H9 (cell line): ENCODE data around the gene WDR54. TPM values are rescaled to one million over a fixed set of nuclear protein-coding genes. Genes with fewer than 3 reads are reported as not detected.

Experiments used
- DNase-seq: peaks from one replicate; pipeline ENCODE4 v3.0.0-alpha.2; 2017
- H2AFZ ChIP-seq: one replicate; pipeline ENCODE4 v1.6.1; 2013; ENCODE audit warnings: mild to moderate bottlenecking, low read length, control low read depth, moderate library complexity
- H2AK5ac ChIP-seq: 2 replicates; pipeline ENCODE4 v1.6.1; 2013; ENCODE audit warnings: low read length, control low read depth, mixed read lengths; ENCODE audit not compliant: insufficient read length
- H2BK120ac ChIP-seq: one replicate; pipeline ENCODE4 v1.6.1; 2013; ENCODE audit warnings: low read depth, mild to moderate bottlenecking, low read length, control low read depth, inconsistent platforms; ENCODE audit not compliant: poor library complexity, severe bottlenecking
- H2BK12ac ChIP-seq: 2 replicates; pipeline ENCODE4 v1.6.1; 2013; ENCODE audit warnings: low read length, control low read depth, mixed read lengths, low read depth; ENCODE audit not compliant: insufficient read length
- H2BK15ac ChIP-seq: 2 replicates; pipeline ENCODE4 v1.6.1; 2013; ENCODE audit warnings: low read depth, low read length, control low read depth
- H2BK20ac ChIP-seq: one replicate; pipeline ENCODE4 v1.6.1; 2013; ENCODE audit warnings: low read depth, mild to moderate bottlenecking, low read length, control low read depth, inconsistent platforms; ENCODE audit not compliant: poor library complexity, severe bottlenecking
- H2BK5ac ChIP-seq: 2 replicates; pipeline ENCODE4 v1.6.1; 2013; ENCODE audit warnings: low read length, control low read depth, mixed read lengths; ENCODE audit not compliant: insufficient read length
- H3K14ac ChIP-seq: 2 replicates; pipeline ENCODE4 v1.6.1; 2013; ENCODE audit warnings: low read length, control low read depth; ENCODE audit not compliant: insufficient read depth
- H3K18ac ChIP-seq: 2 replicates; pipeline ENCODE4 v1.6.1; 2013; ENCODE audit warnings: low read depth, mild to moderate bottlenecking, mixed read lengths, low read length, control low read depth; ENCODE audit not compliant: insufficient read length
- H3K23ac ChIP-seq: 2 replicates; pipeline ENCODE4 v1.6.1; 2013; ENCODE audit warnings: low read length, control low read depth, mixed read lengths, low read depth; ENCODE audit not compliant: insufficient read length
- H3K23me2 ChIP-seq: 2 replicates; pipeline ENCODE4 v1.6.1; 2013; ENCODE audit warnings: low read depth, mild to moderate bottlenecking, mixed read lengths, low read length, control low read depth; ENCODE audit not compliant: insufficient read length, poor library complexity, severe bottlenecking
- H3K27ac ChIP-seq: 2 replicates; pipeline ENCODE4 v1.5.1; 2013; ENCODE audit warnings: low read length, control low read depth, mixed read lengths, low read depth; ENCODE audit not compliant: insufficient read length
- H3K27me3 ChIP-seq: 2 replicates; pipeline ENCODE4 v1.6.1; 2013; ENCODE audit warnings: low read length, control low read depth, inconsistent platforms; ENCODE audit not compliant: insufficient read depth
- H3K4ac ChIP-seq: 2 replicates; pipeline ENCODE4 v1.6.1; 2013; ENCODE audit warnings: low read depth, mild to moderate bottlenecking, control low read depth, inconsistent platforms, low read length, moderate library complexity
- H3K4me1 ChIP-seq: 2 replicates; pipeline ENCODE4 v1.6.1; 2013; ENCODE audit warnings: low read length, control low read depth, inconsistent platforms; ENCODE audit not compliant: insufficient read depth
- H3K4me2 ChIP-seq: 2 replicates; pipeline ENCODE4 v1.6.1; 2013; ENCODE audit warnings: low read length, control low read depth, mixed read lengths; ENCODE audit not compliant: insufficient read length, insufficient read depth
- H3K56ac ChIP-seq: 2 replicates; pipeline ENCODE4 v1.6.1; 2013; ENCODE audit warnings: low read depth, mild to moderate bottlenecking, mixed read lengths, low read length, control low read depth; ENCODE audit not compliant: insufficient read length
- H3K79me1 ChIP-seq: 2 replicates; pipeline ENCODE4 v1.6.1; 2013; ENCODE audit warnings: low read depth, mild to moderate bottlenecking, moderate library complexity, low read length, control low read depth, inconsistent platforms; ENCODE audit not compliant: insufficient read depth, poor library complexity, severe bottlenecking
- H3K79me2 ChIP-seq: 2 replicates; pipeline ENCODE4 v1.6.1; 2013; ENCODE audit warnings: low read length, control low read depth, inconsistent platforms; ENCODE audit not compliant: insufficient read depth
- H3K9ac ChIP-seq: 2 replicates; pipeline ENCODE4 v1.6.1; 2013; ENCODE audit warnings: low read length, control low read depth, mixed read lengths; ENCODE audit not compliant: insufficient read length; ENCODE audit errors: extremely low read depth
- H3K9me3 ChIP-seq: one replicate; pipeline ENCODE4 v1.6.1; 2013; ENCODE audit warnings: low read depth, low read length, inconsistent platforms; ENCODE audit not compliant: control insufficient read depth
- H3T11ph ChIP-seq: one replicate; pipeline ENCODE4 v1.6.1; 2013; ENCODE audit warnings: mild to moderate bottlenecking, low read length, control low read depth, inconsistent platforms
- H4K20me1 ChIP-seq: one replicate; pipeline ENCODE4 v1.6.1; 2013; ENCODE audit not compliant: control insufficient read depth, insufficient read length, insufficient read depth
- H4K5ac ChIP-seq: 2 replicates; pipeline ENCODE4 v1.6.1; 2013; ENCODE audit warnings: low read depth, mild to moderate bottlenecking, mixed read lengths, low read length, control low read depth; ENCODE audit not compliant: insufficient read length
- H4K8ac ChIP-seq: replicated peaks from 2 replicates; pipeline ENCODE4 v1.6.1; 2013; ENCODE audit warnings: low read length, control low read depth, mixed read lengths, low read depth; ENCODE audit not compliant: insufficient read length
- H4K91ac ChIP-seq: 2 replicates; pipeline ENCODE4 v1.6.1; 2013; ENCODE audit warnings: low read depth, mild to moderate bottlenecking, moderate library complexity, mixed read lengths, low read length, control low read depth; ENCODE audit not compliant: insufficient read length
- H3K27ac Mint-ChIP-seq, 3 experiments: 2 replicates in 2 of 3; 3 replicates in 1 of 3; pipeline ENCODE4 v1.8.0; 2020 to 2021; ENCODE audit warnings: mixed read lengths in 3 of 3, mild to moderate bottlenecking in 1 of 3, moderate library complexity in 1 of 3
- H3K27me3 Mint-ChIP-seq: 2 replicates; pipeline ENCODE4 v1.8.0; 2021; ENCODE audit warnings: low read depth, mild to moderate bottlenecking, moderate library complexity, mixed read lengths
- H3K36me3 Mint-ChIP-seq, 3 experiments: 2 replicates in 2 of 3; 3 replicates in 1 of 3; pipeline ENCODE4 v1.8.0; 2020 to 2021; ENCODE audit warnings: low read depth in 3 of 3, mixed read lengths in 3 of 3; ENCODE audit not compliant: insufficient read depth in 1 of 3
- H3K4me1 Mint-ChIP-seq, 2 experiments: 2 replicates each; pipeline ENCODE4 v1.8.0; 2020; ENCODE audit warnings: mixed read lengths in 2 of 2
- H3K4me3 Mint-ChIP-seq, 2 experiments: 2 replicates in 1 of 2; 3 replicates in 1 of 2; pipeline ENCODE4 v1.8.0; 2020 to 2021; ENCODE audit warnings: mild to moderate bottlenecking in 2 of 2, mixed read lengths in 2 of 2, moderate library complexity in 1 of 2
- H3K9me3 Mint-ChIP-seq, 2 experiments: 2 replicates in 1 of 2; 3 replicates in 1 of 2; pipeline ENCODE4 v1.8.0; 2020; ENCODE audit warnings: mild to moderate bottlenecking in 2 of 2, mixed read lengths in 2 of 2, moderate library complexity in 1 of 2
- WGBS: extraction: QIAGEN DNeasy Blood & Tissue Kit; methylation state at CpG from one replicate; pipeline ENCODE4 v1.1.7; 2013; ENCODE audit warnings: missing lambda C conversion rate, low lambda C conversion rate, mixed read lengths; ENCODE audit not compliant: insufficient read length; ENCODE audit errors: extremely low coverage; 5-methylcytosine and 5-hydroxymethylcytosine counted together
- total RNA-seq: library from RNA; stranded (reverse); gene quantifications from 2 replicates; pipeline ENCODE4 v1.2.1, GENCODE V29; 2021
- TF ChIP-seq, protein P1 (sequence below): fragments of 200-600 bp; sonication (generic); conservative IDR thresholded peaks from 3 replicates; pipeline ENCODE4 v1.8.0; 2021; ENCODE audit warnings: antibody characterized with exemption, mild to moderate bottlenecking

Gene WDR54
- total RNA-seq, 1 experiment from 2014 or later: 66.4 TPM

GRCh38 chr2:74444498-74445318 is 23.2 kb downstream of the WDR54 start:
- no peak overlapping the region for H3K27ac ChIP-seq
- no peaks in the 10 kb centered on the region; a peak in 1 of 5 replicates for H3K9me3 Mint-ChIP-seq

More at GRCh38 chr2:74444498-74445318, 23.2 kb downstream of the WDR54 start:
- Histone ChIP-seq H2BK120ac (no peak overlapping the region), H3K56ac (no peak overlapping the region), H3K27me3 (no peaks in the 10 kb centered on the region), H3K23me2 (peaks cover 11% of the 10 kb centered on the region), H3K9ac (no peak overlapping the region), H3K4ac (no peak overlapping the region), H2BK12ac (no peak overlapping the region), H3K9me3 (no peaks in the 10 kb centered on the region), H3K14ac (no peak overlapping the region), H2AK5ac (no peak overlapping the region), H3K79me2 (peaks cover 4% of the 10 kb centered on the region; the same call in 1 of the 2 replicates), H2BK15ac (no peak overlapping the region), H2BK20ac (no peak overlapping the region), H4K20me1 (no peaks in the 10 kb centered on the region), H3K79me1 (peaks cover 2% of the 10 kb centered on the region), H2AFZ (no peak overlapping the region), H3T11ph (no peak overlapping the region), H3K4me1 (peaks cover under 1% of the 10 kb centered on the region; the same call in 1 of the 2 replicates), H3K23ac (no peak overlapping the region), H4K8ac (no peak overlapping the region), H2BK5ac (no peak overlapping the region), H4K91ac (no peak overlapping the region), H4K5ac (no peak overlapping the region), H3K18ac (no peak overlapping the region), H3K4me2 (no peak overlapping the region)
- no peak for DNase-seq
- peaks cover 3 to 6% of the 10 kb centered on the region in 2 experiments for H3K4me1 Mint-ChIP-seq
- no CpG with 5 or more reads among the region's 5 CpGs for WGBS
- H3K27ac Mint-ChIP-seq: no peak overlapping the region
- no peaks in the 10 kb centered on the region; a peak in 1 of 7 replicates for H3K36me3 Mint-ChIP-seq
- H3K4me3 Mint-ChIP-seq: no peak overlapping the region; a peak in 1 of 5 replicates
- TF ChIP-seq, protein P1, sequence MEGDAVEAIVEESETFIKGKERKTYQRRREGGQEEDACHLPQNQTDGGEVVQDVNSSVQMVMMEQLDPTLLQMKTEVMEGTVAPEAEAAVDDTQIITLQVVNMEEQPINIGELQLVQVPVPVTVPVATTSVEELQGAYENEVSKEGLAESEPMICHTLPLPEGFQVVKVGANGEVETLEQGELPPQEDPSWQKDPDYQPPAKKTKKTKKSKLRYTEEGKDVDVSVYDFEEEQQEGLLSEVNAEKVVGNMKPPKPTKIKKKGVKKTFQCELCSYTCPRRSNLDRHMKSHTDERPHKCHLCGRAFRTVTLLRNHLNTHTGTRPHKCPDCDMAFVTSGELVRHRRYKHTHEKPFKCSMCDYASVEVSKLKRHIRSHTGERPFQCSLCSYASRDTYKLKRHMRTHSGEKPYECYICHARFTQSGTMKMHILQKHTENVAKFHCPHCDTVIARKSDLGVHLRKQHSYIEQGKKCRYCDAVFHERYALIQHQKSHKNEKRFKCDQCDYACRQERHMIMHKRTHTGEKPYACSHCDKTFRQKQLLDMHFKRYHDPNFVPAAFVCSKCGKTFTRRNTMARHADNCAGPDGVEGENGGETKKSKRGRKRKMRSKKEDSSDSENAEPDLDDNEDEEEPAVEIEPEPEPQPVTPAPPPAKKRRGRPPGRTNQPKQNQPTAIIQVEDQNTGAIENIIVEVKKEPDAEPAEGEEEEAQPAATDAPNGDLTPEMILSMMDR: no peak
- H3K27me3 Mint-ChIP-seq: peaks cover 20% of the 10 kb centered on the region
